ENCODE measurements around the gene RPP40. TPM values are rescaled to one million over a fixed set of nuclear protein-coding genes. Genes with fewer than 3 reads are reported as not detected.

RPP40 gene
- total and polyA plus RNA-seq, 2 of the 8 experiments (the other 6 are each of a cell fraction or from before 2014, with no cell fraction given): 7.0 to 15.7 TPM

DNA sequence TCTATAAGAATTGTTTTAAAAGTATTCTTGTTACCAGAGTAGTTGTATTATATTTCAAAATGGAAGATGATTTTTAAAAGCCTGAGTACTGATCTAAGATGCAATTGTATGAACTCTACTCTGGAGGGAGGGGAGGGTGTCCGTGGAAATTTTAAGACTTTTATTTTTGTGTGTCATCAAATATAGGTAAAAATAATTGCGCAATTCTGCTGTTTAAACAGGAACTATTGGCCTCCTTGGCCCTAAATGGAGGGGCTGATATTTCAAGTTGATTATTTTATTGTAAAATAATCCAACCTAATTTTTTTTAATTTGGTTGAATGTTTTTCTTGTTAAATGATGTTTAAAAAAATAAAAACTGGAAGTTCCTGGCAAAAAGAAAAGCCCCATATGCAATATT lies 38.1 kb upstream of the RPP40 start (continued):
- TF ChIP-seq, protein P1, sequence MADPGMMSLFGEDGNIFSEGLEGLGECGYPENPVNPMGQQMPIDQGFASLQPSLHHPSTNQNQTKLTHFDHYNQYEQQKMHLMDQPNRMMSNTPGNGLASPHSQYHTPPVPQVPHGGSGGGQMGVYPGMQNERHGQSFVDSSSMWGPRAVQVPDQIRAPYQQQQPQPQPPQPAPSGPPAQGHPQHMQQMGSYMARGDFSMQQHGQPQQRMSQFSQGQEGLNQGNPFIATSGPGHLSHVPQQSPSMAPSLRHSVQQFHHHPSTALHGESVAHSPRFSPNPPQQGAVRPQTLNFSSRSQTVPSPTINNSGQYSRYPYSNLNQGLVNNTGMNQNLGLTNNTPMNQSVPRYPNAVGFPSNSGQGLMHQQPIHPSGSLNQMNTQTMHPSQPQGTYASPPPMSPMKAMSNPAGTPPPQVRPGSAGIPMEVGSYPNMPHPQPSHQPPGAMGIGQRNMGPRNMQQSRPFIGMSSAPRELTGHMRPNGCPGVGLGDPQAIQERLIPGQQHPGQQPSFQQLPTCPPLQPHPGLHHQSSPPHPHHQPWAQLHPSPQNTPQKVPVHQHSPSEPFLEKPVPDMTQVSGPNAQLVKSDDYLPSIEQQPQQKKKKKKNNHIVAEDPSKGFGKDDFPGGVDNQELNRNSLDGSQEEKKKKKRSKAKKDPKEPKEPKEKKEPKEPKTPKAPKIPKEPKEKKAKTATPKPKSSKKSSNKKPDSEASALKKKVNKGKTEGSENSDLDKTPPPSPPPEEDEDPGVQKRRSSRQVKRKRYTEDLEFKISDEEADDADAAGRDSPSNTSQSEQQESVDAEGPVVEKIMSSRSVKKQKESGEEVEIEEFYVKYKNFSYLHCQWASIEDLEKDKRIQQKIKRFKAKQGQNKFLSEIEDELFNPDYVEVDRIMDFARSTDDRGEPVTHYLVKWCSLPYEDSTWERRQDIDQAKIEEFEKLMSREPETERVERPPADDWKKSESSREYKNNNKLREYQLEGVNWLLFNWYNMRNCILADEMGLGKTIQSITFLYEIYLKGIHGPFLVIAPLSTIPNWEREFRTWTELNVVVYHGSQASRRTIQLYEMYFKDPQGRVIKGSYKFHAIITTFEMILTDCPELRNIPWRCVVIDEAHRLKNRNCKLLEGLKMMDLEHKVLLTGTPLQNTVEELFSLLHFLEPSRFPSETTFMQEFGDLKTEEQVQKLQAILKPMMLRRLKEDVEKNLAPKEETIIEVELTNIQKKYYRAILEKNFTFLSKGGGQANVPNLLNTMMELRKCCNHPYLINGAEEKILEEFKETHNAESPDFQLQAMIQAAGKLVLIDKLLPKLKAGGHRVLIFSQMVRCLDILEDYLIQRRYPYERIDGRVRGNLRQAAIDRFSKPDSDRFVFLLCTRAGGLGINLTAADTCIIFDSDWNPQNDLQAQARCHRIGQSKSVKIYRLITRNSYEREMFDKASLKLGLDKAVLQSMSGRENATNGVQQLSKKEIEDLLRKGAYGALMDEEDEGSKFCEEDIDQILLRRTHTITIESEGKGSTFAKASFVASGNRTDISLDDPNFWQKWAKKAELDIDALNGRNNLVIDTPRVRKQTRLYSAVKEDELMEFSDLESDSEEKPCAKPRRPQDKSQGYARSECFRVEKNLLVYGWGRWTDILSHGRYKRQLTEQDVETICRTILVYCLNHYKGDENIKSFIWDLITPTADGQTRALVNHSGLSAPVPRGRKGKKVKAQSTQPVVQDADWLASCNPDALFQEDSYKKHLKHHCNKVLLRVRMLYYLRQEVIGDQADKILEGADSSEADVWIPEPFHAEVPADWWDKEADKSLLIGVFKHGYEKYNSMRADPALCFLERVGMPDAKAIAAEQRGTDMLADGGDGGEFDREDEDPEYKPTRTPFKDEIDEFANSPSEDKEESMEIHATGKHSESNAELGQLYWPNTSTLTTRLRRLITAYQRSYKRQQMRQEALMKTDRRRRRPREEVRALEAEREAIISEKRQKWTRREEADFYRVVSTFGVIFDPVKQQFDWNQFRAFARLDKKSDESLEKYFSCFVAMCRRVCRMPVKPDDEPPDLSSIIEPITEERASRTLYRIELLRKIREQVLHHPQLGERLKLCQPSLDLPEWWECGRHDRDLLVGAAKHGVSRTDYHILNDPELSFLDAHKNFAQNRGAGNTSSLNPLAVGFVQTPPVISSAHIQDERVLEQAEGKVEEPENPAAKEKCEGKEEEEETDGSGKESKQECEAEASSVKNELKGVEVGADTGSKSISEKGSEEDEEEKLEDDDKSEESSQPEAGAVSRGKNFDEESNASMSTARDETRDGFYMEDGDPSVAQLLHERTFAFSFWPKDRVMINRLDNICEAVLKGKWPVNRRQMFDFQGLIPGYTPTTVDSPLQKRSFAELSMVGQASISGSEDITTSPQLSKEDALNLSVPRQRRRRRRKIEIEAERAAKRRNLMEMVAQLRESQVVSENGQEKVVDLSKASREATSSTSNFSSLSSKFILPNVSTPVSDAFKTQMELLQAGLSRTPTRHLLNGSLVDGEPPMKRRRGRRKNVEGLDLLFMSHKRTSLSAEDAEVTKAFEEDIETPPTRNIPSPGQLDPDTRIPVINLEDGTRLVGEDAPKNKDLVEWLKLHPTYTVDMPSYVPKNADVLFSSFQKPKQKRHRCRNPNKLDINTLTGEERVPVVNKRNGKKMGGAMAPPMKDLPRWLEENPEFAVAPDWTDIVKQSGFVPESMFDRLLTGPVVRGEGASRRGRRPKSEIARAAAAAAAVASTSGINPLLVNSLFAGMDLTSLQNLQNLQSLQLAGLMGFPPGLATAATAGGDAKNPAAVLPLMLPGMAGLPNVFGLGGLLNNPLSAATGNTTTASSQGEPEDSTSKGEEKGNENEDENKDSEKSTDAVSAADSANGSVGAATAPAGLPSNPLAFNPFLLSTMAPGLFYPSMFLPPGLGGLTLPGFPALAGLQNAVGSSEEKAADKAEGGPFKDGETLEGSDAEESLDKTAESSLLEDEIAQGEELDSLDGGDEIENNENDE (IDR thresholded peaks at IDR 0.05; ENCODE audit: insufficient replicate concordance, low read length): no peak
- TF ChIP-seq, protein P2, sequence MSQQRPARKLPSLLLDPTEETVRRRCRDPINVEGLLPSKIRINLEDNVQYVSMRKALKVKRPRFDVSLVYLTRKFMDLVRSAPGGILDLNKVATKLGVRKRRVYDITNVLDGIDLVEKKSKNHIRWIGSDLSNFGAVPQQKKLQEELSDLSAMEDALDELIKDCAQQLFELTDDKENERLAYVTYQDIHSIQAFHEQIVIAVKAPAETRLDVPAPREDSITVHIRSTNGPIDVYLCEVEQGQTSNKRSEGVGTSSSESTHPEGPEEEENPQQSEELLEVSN (IDR thresholded peaks at IDR 0.05): no peak
- TF ChIP-seq CEBPB (IDR thresholded peaks at IDR 0.05; ENCODE audit: low read depth, low read length) (peak; percentile 73; the same call in 1 of the 2 replicates), YY1 (IDR thresholded peaks at IDR 0.05; ENCODE audit: low read depth, low read length) (no peak)
